Nephron (organoid): Measurements from ENCODE around the gene IPO9.

Source experiments
- H3K27ac Mint-ChIP-seq, 3 experiments: 2 replicates each; pipeline ENCODE4 v1.8.0; 2020; ENCODE audit warnings: mixed read lengths in 3 of 3, mild to moderate bottlenecking in 2 of 3, moderate library complexity in 1 of 3
- H3K27me3 Mint-ChIP-seq: 2 replicates; pipeline ENCODE4 v1.8.0; 2021; ENCODE audit warnings: low read depth, mild to moderate bottlenecking, moderate library complexity, mixed read lengths
- H3K36me3 Mint-ChIP-seq: 2 replicates; pipeline ENCODE4 v1.8.0; 2020; ENCODE audit warnings: low read depth, mixed read lengths
- H3K4me1 Mint-ChIP-seq: 2 replicates; pipeline ENCODE4 v1.8.0; 2020; ENCODE audit warnings: mixed read lengths
- H3K4me3 Mint-ChIP-seq, 3 experiments: 2 replicates each; pipeline ENCODE4 v1.8.0; 2020; ENCODE audit warnings: mild to moderate bottlenecking in 3 of 3, mixed read lengths in 3 of 3, moderate library complexity in 2 of 3
- H3K9me3 Mint-ChIP-seq: 2 replicates; pipeline ENCODE4 v1.8.0; 2020; ENCODE audit warnings: mixed read lengths
- CTCF ChIP-seq, 3 experiments: fragments of 200-600 bp; sonication (generic); IDR thresholded peaks; one replicate each; pipeline ENCODE4 v1.5.0; 2021; ENCODE audit warnings: antibody characterized with exemption in 3 of 3; ENCODE audit not compliant: unreplicated experiment in 3 of 3

IPO9 gene

GRCh38 chr1:201876148-201876818, 47.3 kb downstream of the IPO9 start:
- no peak overlapping the region for H3K27ac Mint-ChIP-seq
- peak in 2 of 3 experiments; percentile 13 to 29 for TF ChIP-seq CTCF (IDR thresholded peaks at IDR 0.05; ENCODE audit: unreplicated experiment in 3 of 3)
- H3K27me3 Mint-ChIP-seq, result no peaks in the 10 kb centered on the region
- H3K9me3 Mint-ChIP-seq, result no peaks in the 10 kb centered on the region
- peaks cover 49% of the 10 kb centered on the region for H3K36me3 Mint-ChIP-seq
- H3K4me1 Mint-ChIP-seq, result peaks cover under 1% of the 10 kb centered on the region
- H3K4me3 Mint-ChIP-seq, result no peak overlapping the region

- H3K36me3 Mint-ChIP-seq, result peaks cover 33% of the 10 kb centered on the region
- no peaks in the 10 kb centered on the region for H3K9me3 Mint-ChIP-seq
- no peaks in the 10 kb centered on the region for H3K27me3 Mint-ChIP-seq
- peak overlapping the region in 1 of 3 experiments; percentile 60 for H3K27ac Mint-ChIP-seq
- no peak overlapping the region for H3K4me3 Mint-ChIP-seq
- peaks cover 11% of the 10 kb centered on the region for H3K4me1 Mint-ChIP-seq
- peak; percentile 64 to 71 (median 66) for TF ChIP-seq CTCF (IDR thresholded peaks at IDR 0.05; ENCODE audit: unreplicated experiment in 3 of 3)
Measured at GRCh38 chr1:201877877-201878401, 49.0 kb downstream of the IPO9 start.

- Mint-ChIP-seq H3K27ac (no peak overlapping the region), H3K4me1 (peaks cover 28% of the 10 kb centered on the region), H3K4me3 (no peak overlapping the region), H3K9me3 (no peaks in the 10 kb centered on the region), H3K36me3 (peaks cover 11% of the 10 kb centered on the region), H3K27me3 (peaks cover 7% of the 10 kb centered on the region)
- TF ChIP-seq CTCF (IDR thresholded peaks at IDR 0.05; ENCODE audit: unreplicated experiment in 3 of 3), result no peak
Measured at GRCh38 chr1:201880928-201881571, 52.1 kb downstream of the IPO9 start.

- H3K27me3 Mint-ChIP-seq, result peaks cover 7% of the 10 kb centered on the region
- H3K4me1 Mint-ChIP-seq, result peaks cover 28% of the 10 kb centered on the region
- no peaks in the 10 kb centered on the region for H3K9me3 Mint-ChIP-seq
- no peak overlapping the region for H3K27ac Mint-ChIP-seq
- no peak for TF ChIP-seq CTCF (IDR thresholded peaks at IDR 0.05; ENCODE audit: unreplicated experiment in 3 of 3)
- no peak overlapping the region for H3K4me3 Mint-ChIP-seq
- peaks cover 5% of the 10 kb centered on the region for H3K36me3 Mint-ChIP-seq
Measured at GRCh38 chr1:201881617-201882016, 52.7 kb downstream of the IPO9 start.

GRCh38 chr1:201882665-201883132, 53.7 kb downstream of the IPO9 start:
- H3K9me3 Mint-ChIP-seq, result no peaks in the 10 kb centered on the region
- H3K27me3 Mint-ChIP-seq, result peaks cover 13% of the 10 kb centered on the region
- no peaks in the 10 kb centered on the region for H3K36me3 Mint-ChIP-seq
- peaks cover 31% of the 10 kb centered on the region for H3K4me1 Mint-ChIP-seq
- peak overlapping the region in 1 of 3 experiments; percentile 22 for H3K27ac Mint-ChIP-seq
- no peak for TF ChIP-seq CTCF (IDR thresholded peaks at IDR 0.05; ENCODE audit: unreplicated experiment in 3 of 3)
- no peak overlapping the region for H3K4me3 Mint-ChIP-seq
